Body of pancreas (tissue), 4 donors: ENCODE data around the gene ZNF566.
A peak's percentile ranks its signal among the peaks of the same experiment; 100 is the strongest.

ENCODE experiments used
- CTCF ChIP-seq, 7 experiments: fragments of 450-650 bp in 4 of 7; fragments of 200-600 bp in 3 of 7; sonication (generic) in 3 of 7; IDR thresholded peaks; one replicate each; pipeline ENCODE4 v1.5.1; 2016 to 2019; ENCODE audit warnings: antibody characterized with exemption in 7 of 7
- POLR2A ChIP-seq, 3 donors: fragments of 450-650 bp; IDR thresholded peaks; one replicate each; pipeline ENCODE4 v1.6.1; 2016; ENCODE audit warnings: antibody characterized with exemption in 3 of 3, mild to moderate bottlenecking in 2 of 3

GRCh38 chr19:36418287-36419001 is 70.9 kb downstream of the ZNF566 start, which contains the start of gene ZFP82:
- TF ChIP-seq CTCF (IDR thresholded peaks at IDR 0.05) (no peak), POLR2A (IDR thresholded peaks at IDR 0.05) (peak; percentile 20 to 58 (median 58))
